HepG2 (cell line): Measurements from ENCODE around the gene PRPF38B. TPM values are rescaled to one million over a fixed set of nuclear protein-coding genes. Genes with fewer than 3 reads are reported as not detected.

ENCODE experiments used
- ATAC-seq: fragments of 200-7000 bp; cut with Tn5 transposase; 3 replicates; pipeline ENCODE4 v1.9.1; 2020; ENCODE audit warnings: mild to moderate bottlenecking, moderate library complexity
- BruUV-seq: library from RNA; stranded (reverse); fragments of 400-500 nt; replicated peaks from 2 replicates; lab custom pipeline; 2021; lab: Mats Ljungman, UMichigan
- CTCF ChIA-PET: fragments of 300-600 bp; formaldehyde crosslinking; extraction: SDS; loops from one replicate; lab custom pipeline; 2021; ENCODE audit warnings: low total read pairs, inconsistent platforms, low intra/inter-chr PET ratio; lab: Yijun Ruan, JAX
- POLR2A ChIA-PET: fragments of 350-600 bp; sonication (Branson Sonifier 250); formaldehyde crosslinking; loops from one replicate; lab custom pipeline; 2020; ENCODE audit warnings: antibody characterized with exemption, inconsistent platforms; lab: Yijun Ruan, JAX
- DNase-seq: peaks from one replicate; pipeline ENCODE4 v3.0.0-alpha.2; 2015; ENCODE audit warnings: low spot score
- FAIRE-seq: peaks from 3 replicates; lab custom pipeline; 2011; peaks lifted over from hg19 to GRCh38; lab: Jason Lieb, UNC
- H2AFZ ChIP-seq: one replicate; pipeline ENCODE4 v1.6.1; 2011; ENCODE audit warnings: low read length, inconsistent platforms
- H3K27ac ChIP-seq: fragments of 300-600 bp; 3 replicates; pipeline ENCODE4 v1.8.0; 2011; ENCODE audit warnings: mixed run types, mild to moderate bottlenecking, mixed read lengths, low read length, inconsistent platforms; ENCODE audit not compliant: insufficient read depth; ENCODE audit errors: extremely low read length
- H3K27me3 ChIP-seq, 2 experiments: fragments of 200-600 bp in 1 of 2; 2 replicates in 1 of 2; 3 replicates in 1 of 2; pipeline versions ENCODE4 v1.6.0 to v1.8.0; 2011; ENCODE audit warnings: low read length in 2 of 2, mild to moderate bottlenecking in 2 of 2, moderate library complexity in 2 of 2, inconsistent platforms in 1 of 2; ENCODE audit not compliant: insufficient read depth in 2 of 2, control insufficient read depth in 1 of 2
- H3K36me3 ChIP-seq, 2 experiments: fragments of 200-600 bp in 1 of 2; replicated peaks in 1 of 2; 2 replicates in 1 of 2; 3 replicates in 1 of 2; pipeline versions ENCODE4 v1.5.1 to v1.8.0; 2011; ENCODE audit warnings: low read length in 2 of 2, inconsistent platforms in 1 of 2; ENCODE audit not compliant: insufficient read depth in 2 of 2, control insufficient read depth in 1 of 2
- H3K4me1 ChIP-seq: 2 replicates; pipeline ENCODE4 v1.5.1; 2012; ENCODE audit warnings: low read length, inconsistent platforms; ENCODE audit not compliant: insufficient read depth
- H3K4me2 ChIP-seq: 2 replicates; pipeline ENCODE4 v1.6.0; 2011; ENCODE audit warnings: low read depth, low read length, inconsistent platforms
- H3K4me3 ChIP-seq, 3 experiments: fragments of 200-600 bp in 1 of 3; sonication (generic), shearing (Covaris generic) in 1 of 3; replicated peaks in 1 of 3; 2 replicates each; pipeline ENCODE4 v1.5.1; 2011 to 2016; ENCODE audit warnings: low read length in 3 of 3, inconsistent platforms in 2 of 3, low read depth in 2 of 3, mild to moderate bottlenecking in 2 of 3, control low read depth in 1 of 3, mixed read lengths in 1 of 3; ENCODE audit not compliant: insufficient read depth in 1 of 3
- H3K79me2 ChIP-seq: one replicate; pipeline ENCODE4 v1.6.1; 2011; ENCODE audit warnings: low read length, inconsistent platforms; ENCODE audit not compliant: insufficient read depth
- H3K9ac ChIP-seq: 2 replicates; pipeline ENCODE4 v1.6.0; 2011; ENCODE audit warnings: mild to moderate bottlenecking, low read depth, low read length, inconsistent platforms; ENCODE audit not compliant: insufficient read depth
- H3K9me3 ChIP-seq: 2 replicates; pipeline ENCODE4 v1.5.1; 2012; ENCODE audit warnings: mild to moderate bottlenecking, low read length
- H4K20me1 ChIP-seq: 2 replicates; pipeline ENCODE4 v1.6.0; 2011; ENCODE audit warnings: inconsistent platforms, mild to moderate bottlenecking, low read length, moderate library complexity; ENCODE audit not compliant: insufficient read depth
- AHR ChIP-seq: IDR thresholded peaks from 2 replicates; pipeline ENCODE4 v1.6.1; 2018; ENCODE audit warnings: missing genetic modification reagents, missing compliant biosample characterization
- ATF1 ChIP-seq: IDR thresholded peaks from 2 replicates; pipeline ENCODE4 v1.6.1; 2016; ENCODE audit warnings: mild to moderate bottlenecking, control low read depth
- BORCS8-MEF2B ChIP-seq: sonication (generic); formaldehyde crosslinking; IDR thresholded peaks from 2 replicates; pipeline ENCODE4 v1.8.0; 2022; ENCODE audit warnings: mild to moderate bottlenecking, missing genetic modification reagents
- ELF3 ChIP-seq: IDR thresholded peaks from 2 replicates; pipeline ENCODE4 v1.6.1; 2016; ENCODE audit warnings: missing genetic modification reagents, missing compliant biosample characterization
- MLLT10 ChIP-seq: sonication (generic); formaldehyde crosslinking; IDR thresholded peaks from 2 replicates; pipeline ENCODE4 v1.4.0; 2020; ENCODE audit warnings: missing genetic modification reagents
- NFE2 ChIP-seq: sonication (generic); formaldehyde crosslinking; IDR thresholded peaks from 2 replicates; pipeline ENCODE4 v1.4.0; 2020; ENCODE audit warnings: missing genetic modification reagents
- NFIB ChIP-seq: sonication (generic); formaldehyde crosslinking; IDR thresholded peaks from 2 replicates; pipeline ENCODE4 v1.9.0; 2021; ENCODE audit warnings: missing genetic modification reagents, mild to moderate bottlenecking, borderline replicate concordance
- NFKBIZ ChIP-seq: IDR thresholded peaks from 2 replicates; pipeline ENCODE4 v1.6.1; 2018; ENCODE audit warnings: missing genetic modification reagents, missing compliant biosample characterization
- STAG1 ChIP-seq: sonication (generic); formaldehyde crosslinking; IDR thresholded peaks from 2 replicates; pipeline ENCODE4 v1.4.0; 2020; ENCODE audit warnings: missing genetic modification reagents
- TBX3 ChIP-seq: fragments of 450-650 bp; IDR thresholded peaks from 2 replicates; pipeline ENCODE4 v1.6.1; 2017; ENCODE audit warnings: antibody characterized with exemption, mild to moderate bottlenecking, inconsistent platforms, borderline replicate concordance
- ZBTB34 ChIP-seq: sonication (generic); formaldehyde crosslinking; IDR thresholded peaks from 2 replicates; pipeline ENCODE4 v1.8.0; 2022; ENCODE audit warnings: mild to moderate bottlenecking, missing genetic modification reagents
- ZFX ChIP-seq: sonication (generic); formaldehyde crosslinking; IDR thresholded peaks from 2 replicates; pipeline ENCODE4 v1.4.0; 2020; ENCODE audit warnings: mild to moderate bottlenecking, low read depth, missing genetic modification reagents, moderate library complexity
- ZNF17 ChIP-seq: sonication (generic); formaldehyde crosslinking; IDR thresholded peaks from 2 replicates; pipeline ENCODE4 v1.5.0; 2020; ENCODE audit warnings: mild to moderate bottlenecking, missing genetic modification reagents
- ZNF3 ChIP-seq: IDR thresholded peaks from 2 replicates; pipeline ENCODE4 v1.7.0; 2017; ENCODE audit warnings: inconsistent platforms
- ZNF337 ChIP-seq: sonication (generic); formaldehyde crosslinking; IDR thresholded peaks from 2 replicates; pipeline ENCODE4 v1.5.1; 2020; ENCODE audit warnings: missing genetic modification reagents, low read depth, mild to moderate bottlenecking, borderline replicate concordance
- ZNF468 ChIP-seq: sonication (generic); formaldehyde crosslinking; IDR thresholded peaks from 2 replicates; pipeline ENCODE4 v1.8.0; 2022; ENCODE audit warnings: mild to moderate bottlenecking, moderate library complexity, missing genetic modification reagents
- ZNF589 ChIP-seq: sonication (generic); formaldehyde crosslinking; conservative IDR thresholded peaks from 2 replicates; pipeline ENCODE4 v1.8.0; 2022; ENCODE audit warnings: mild to moderate bottlenecking, moderate library complexity, missing genetic modification reagents
- ZNF678 ChIP-seq: sonication (generic); formaldehyde crosslinking; IDR thresholded peaks from 2 replicates; pipeline ENCODE4 v1.4.0; 2020; ENCODE audit warnings: mild to moderate bottlenecking, missing genetic modification reagents
- WGBS: methylation state at CpG from one replicate; pipeline ENCODE4 v1.1.6; 2017; ENCODE audit warnings: low lambda C conversion rate; 5-methylcytosine and 5-hydroxymethylcytosine counted together
- in situ Hi-C: cut with HindIII; loops from 2 replicates; pipeline ENCODE4 v1.10.0; 2017; ENCODE audit warnings: low pct_unique_long_range_greater_than_20kb; ENCODE audit not compliant: extremely low pct_ligation_motif_present
- intact Hi-C: fragments of 100-400 bp; cut with micrococcal nuclease; formaldehyde crosslinking; loops from one replicate; pipeline ENCODE4 v1.10.0; 2022; ENCODE audit not compliant: unreplicated experiment
- polyA plus RNA-seq, 8 experiments: library from polyadenylated mRNA; depleted of rRNA in 3 of 8; stranded (reverse) in 7 of 8; unstranded in 1 of 8; fragments of >200 nt; fragmentation: Illumina TruSeq in 4 of 8; extraction: Trizol in 4 of 8; gene quantifications; 2 replicates each; pipeline versions ENCODE4 v1.2.1 to v1.2.3, GENCODE V29; 2011 to 2016; ENCODE audit warnings: low read depth in 4 of 8, missing spikeins in 1 of 8, mixed read lengths in 1 of 8; ENCODE audit not compliant: insufficient read depth in 1 of 8
- total RNA-seq, 5 experiments: library from RNA; depleted of rRNA; stranded (reverse); fragments of >200 nt; fragmentation: Illumina TruSeq; extraction: Trizol; gene quantifications; 2 replicates each; pipeline ENCODE4 v1.2.3, GENCODE V29; 2016; ENCODE audit warnings: low read depth in 1 of 5
- TF ChIP-seq, protein P1 (sequence below): sonication (generic); formaldehyde crosslinking; IDR thresholded peaks from 2 replicates; pipeline ENCODE4 v1.5.0; 2020; ENCODE audit warnings: mild to moderate bottlenecking, missing genetic modification reagents, borderline replicate concordance

The PRPF38B gene
- total and polyA plus RNA-seq, 2 of the 13 experiments (the other 11 are each of a cell fraction or from before 2014, with no cell fraction given), result 25.7 to 29.7 TPM

- CTCF ChIA-PET, result no interaction called here
- no peak for TF ChIP-seq AHR (CRISPR knock-in tag)
- TF ChIP-seq ZNF3 (CRISPR knock-in tag), result no peak
- no peak for TF ChIP-seq ZNF17 (CRISPR knock-in tag)
- no peak for TF ChIP-seq ELF3
- TF ChIP-seq NFIB (CRISPR knock-in tag), result no peak
- no peak for TF ChIP-seq ATF1 (CRISPR knock-in tag)
- TF ChIP-seq ZNF468 (CRISPR knock-in tag), result no peak
- TF ChIP-seq ZFX (CRISPR knock-in tag), result peak; percentile 75
- no peak for TF ChIP-seq TBX3
- 0 out of 2 replicates have a peak, but pooled peaks have one; percentile 2 for TF ChIP-seq STAG1 (CRISPR knock-in tag)
- 0 out of 2 replicates have a peak, but pooled peaks have one; percentile 6 for TF ChIP-seq BORCS8-MEF2B
- TF ChIP-seq ZNF678 (CRISPR knock-in tag), result no peak
- TF ChIP-seq ZBTB34 (CRISPR knock-in tag), result 0 out of 2 replicates have a peak, but pooled peaks have one; percentile 13
- TF ChIP-seq ZNF589 (CRISPR knock-in tag), result 0 out of 2 replicates have a peak, but pooled peaks have one; percentile 28
- no peak for TF ChIP-seq NFKBIZ (CRISPR knock-in tag)
- no peak for TF ChIP-seq ZNF337 (CRISPR knock-in tag)
- no peak for TF ChIP-seq MLLT10 (CRISPR knock-in tag)
- no peak for TF ChIP-seq NFE2 (CRISPR knock-in tag)
- TF ChIP-seq, protein P1, sequence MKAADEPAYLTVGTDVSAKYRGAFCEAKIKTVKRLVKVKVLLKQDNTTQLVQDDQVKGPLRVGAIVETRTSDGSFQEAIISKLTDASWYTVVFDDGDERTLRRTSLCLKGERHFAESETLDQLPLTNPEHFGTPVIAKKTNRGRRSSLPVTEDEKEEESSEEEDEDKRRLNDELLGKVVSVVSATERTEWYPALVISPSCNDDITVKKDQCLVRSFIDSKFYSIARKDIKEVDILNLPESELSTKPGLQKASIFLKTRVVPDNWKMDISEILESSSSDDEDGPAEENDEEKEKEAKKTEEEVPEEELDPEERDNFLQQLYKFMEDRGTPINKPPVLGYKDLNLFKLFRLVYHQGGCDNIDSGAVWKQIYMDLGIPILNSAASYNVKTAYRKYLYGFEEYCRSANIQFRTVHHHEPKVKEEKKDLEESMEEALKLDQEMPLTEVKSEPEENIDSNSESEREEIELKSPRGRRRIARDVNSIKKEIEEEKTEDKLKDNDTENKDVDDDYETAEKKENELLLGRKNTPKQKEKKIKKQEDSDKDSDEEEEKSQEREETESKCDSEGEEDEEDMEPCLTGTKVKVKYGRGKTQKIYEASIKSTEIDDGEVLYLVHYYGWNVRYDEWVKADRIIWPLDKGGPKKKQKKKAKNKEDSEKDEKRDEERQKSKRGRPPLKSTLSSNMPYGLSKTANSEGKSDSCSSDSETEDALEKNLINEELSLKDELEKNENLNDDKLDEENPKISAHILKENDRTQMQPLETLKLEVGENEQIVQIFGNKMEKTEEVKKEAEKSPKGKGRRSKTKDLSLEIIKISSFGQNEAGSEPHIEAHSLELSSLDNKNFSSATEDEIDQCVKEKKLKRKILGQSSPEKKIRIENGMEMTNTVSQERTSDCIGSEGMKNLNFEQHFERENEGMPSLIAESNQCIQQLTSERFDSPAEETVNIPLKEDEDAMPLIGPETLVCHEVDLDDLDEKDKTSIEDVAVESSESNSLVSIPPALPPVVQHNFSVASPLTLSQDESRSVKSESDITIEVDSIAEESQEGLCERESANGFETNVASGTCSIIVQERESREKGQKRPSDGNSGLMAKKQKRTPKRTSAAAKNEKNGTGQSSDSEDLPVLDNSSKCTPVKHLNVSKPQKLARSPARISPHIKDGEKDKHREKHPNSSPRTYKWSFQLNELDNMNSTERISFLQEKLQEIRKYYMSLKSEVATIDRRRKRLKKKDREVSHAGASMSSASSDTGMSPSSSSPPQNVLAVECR (CRISPR knock-in tag), result no peak
Observed at GRCh38 chr1:108692724-108693655, 880 bp downstream of the PRPF38B start.

More at GRCh38 chr1:108692724-108693655, 880 bp downstream of the PRPF38B start:
- no peaks in the 10 kb centered on the region for H3K9me3 ChIP-seq
- peak overlapping the region; percentile 81 for H3K4me2 ChIP-seq
- POLR2A ChIA-PET, result interaction anchor here (0.6 to 2.1 kb wide), 16 partner anchors 9 to 493 kb away, joined by 3 to 28 read pairs (median 4); partner anchors contain the start of genes EEIG2, GPSM2 and SLC25A24
- in situ Hi-C loops (no loop called here), intact Hi-C loops (loop anchor here (1.0 to 5.0 kb wide), 3 partner anchors 46 to 131 kb away; partner anchors contain the start of genes EEIG2 and STXBP3)
- ATAC-seq (peak; percentile 69), DNase-seq (peak; percentile 65), FAIRE-seq (peak; percentile 50)
- H4K20me1 ChIP-seq, result peaks cover 25% of the 10 kb centered on the region
- BruUV-seq, result no TSS peak
- H3K9ac ChIP-seq, result peak overlapping the region; percentile 89
- peak overlapping the region; percentile 94 for H3K27ac ChIP-seq
- peak overlapping the region; percentile 87 to 95 (median 93) for H3K4me3 ChIP-seq
- peaks cover 36% of the 10 kb centered on the region for H3K4me1 ChIP-seq
- 0% methylated on average over 25 of the region's 36 CpGs for WGBS
- peaks cover 9 to 27% of the 10 kb centered on the region in 2 experiments; a peak in 4 of 5 replicates for H3K36me3 ChIP-seq
- no peaks in the 10 kb centered on the region; a peak in 1 of 5 replicates for H3K27me3 ChIP-seq
- no peak overlapping the region for H2AFZ ChIP-seq
- H3K79me2 ChIP-seq, result peaks cover 48% of the 10 kb centered on the region
